ENCODE measurements around the gene AZU1. TPM values are rescaled to one million over a fixed set of nuclear protein-coding genes. Genes with fewer than 3 reads are reported as not detected.

The AZU1 gene
- not detected in 2 replicates for total RNA-seq

GRCh38 chr19:827710-828321 is at the start of gene AZU1:
TSS of gene AZU1 (plus strand) at chr19:827837. CDS start at chr19:827847, 10 bp downstream.

GRCh38 chr19:796692-797527 is 30.7 kb upstream of the AZU1 start, which contains the start of gene PTBP1:
TSS of gene PTBP1 (plus strand) at chr19:797452. CDS start at chr19:797498, 46 bp downstream.

GRCh38 chr19:821825-822503 is 5.7 kb upstream of the AZU1 start, which contains the start of gene PLPPR3:
TSS of gene PLPPR3 (minus strand) at chr19:821955. CDS start at chr19:821559, 396 bp downstream.

GRCh38 chr19:840519-841206 is 13.0 kb downstream of the AZU1 start, which contains the start of gene PRTN3:
TSS of gene PRTN3 (plus strand) at chr19:840999. CDS start at chr19:841009, 10 bp downstream.

GRCh38 chr19:852136-853013 is 24.7 kb downstream of the AZU1 start, which contains the start of gene ELANE:
TSS of gene ELANE (plus strand) at chr19:852303. CDS start at chr19:852329, 26 bp downstream.

GRCh38 chr19:858868-859843 is 31.5 kb downstream of the AZU1 start, which contains the start of gene CFD:
TSS of gene CFD (plus strand) at chr19:859664. CDS start at chr19:859690, 26 bp downstream.

Other genes with a start within 250 kb of the AZU1 start
- 1.2 TPM in 2 replicates for gene HCN2, start 238.0 kb upstream of the AZU1 start, total RNA-seq
- gene POLRMT, start 194.3 kb upstream of the AZU1 start, total RNA-seq = 33.4 and 34.7 TPM in 2 replicates
- not detected in 2 replicates for gene FGF22, start 188.0 kb upstream of the AZU1 start, total RNA-seq
- 65.7 and 83.5 TPM in 2 replicates for gene RNF126, start 164.6 kb upstream of the AZU1 start, total RNA-seq
- 68.0 and 111 TPM in 2 replicates for gene FSTL3, start 151.4 kb upstream of the AZU1 start, total RNA-seq
- gene PRSS57, start 132.4 kb upstream of the AZU1 start, total RNA-seq = not detected in 2 replicates
- 0.35 and 6.3 TPM in 2 replicates for gene PALM, start 118.9 kb upstream of the AZU1 start, total RNA-seq
- 0.86 TPM in 1 of 2 replicates, not detected in the other for gene MISP, start 76.7 kb upstream of the AZU1 start, total RNA-seq
- gene PTBP1, start 30.4 kb upstream of the AZU1 start, total RNA-seq = 250 and 351 TPM in 2 replicates
- 0.35 and 0.58 TPM in 2 replicates for gene PLPPR3, start 5.9 kb upstream of the AZU1 start, total RNA-seq
- not detected in 2 replicates for gene PRTN3, start 13.2 kb downstream of the AZU1 start, total RNA-seq
- gene ELANE, start 24.5 kb downstream of the AZU1 start, total RNA-seq = not detected in 2 replicates
- gene CFD, start 31.8 kb downstream of the AZU1 start, total RNA-seq = 2.0 and 5.7 TPM in 2 replicates
- 35.4 and 44.7 TPM in 2 replicates for gene MED16, start 65.3 kb downstream of the AZU1 start, total RNA-seq
- gene RNU6-9, start 65.6 kb downstream of the AZU1 start, total RNA-seq = not detected in 2 replicates
- 34.7 and 66.6 TPM in 2 replicates for gene R3HDM4, start 85.4 kb downstream of the AZU1 start, total RNA-seq
- 0.18 TPM in 1 of 2 replicates, not detected in the other for gene KISS1R, start 89.5 kb downstream of the AZU1 start, total RNA-seq
- 11.7 and 15.3 TPM in 2 replicates for gene ARID3A, start 98.2 kb downstream of the AZU1 start, total RNA-seq
- gene WDR18, start 156.5 kb downstream of the AZU1 start, total RNA-seq = 45.7 and 62.3 TPM in 2 replicates
- 0.58 TPM in 1 of 2 replicates, not detected in the other for gene GRIN3B, start 172.6 kb downstream of the AZU1 start, total RNA-seq
- gene TMEM259, start 193.3 kb downstream of the AZU1 start, total RNA-seq = 175 and 210 TPM in 2 replicates
- not detected in 2 replicates for gene RNU6-2, start 193.7 kb downstream of the AZU1 start, total RNA-seq
- gene CNN2, start 198.8 kb downstream of the AZU1 start, total RNA-seq = 299 and 306 TPM in 2 replicates
- gene ABCA7, start 212.3 kb downstream of the AZU1 start, total RNA-seq = 2.3 and 5.3 TPM in 2 replicates
- 3.5 and 8.5 TPM in 2 replicates for gene ARHGAP45, start 239.3 kb downstream of the AZU1 start, total RNA-seq

All from myometrial cell (primary cell).